IMR-90 (cell line): ENCODE data around the gene CDH15.

Experiments
- BHLHE40 ChIP-seq: fragments of 150-350 bp; IDR thresholded peaks from 2 replicates; pipeline ENCODE4 v1.6.1; 2016; ENCODE audit warnings: mild to moderate bottlenecking, low read depth, low read length
- CEBPB ChIP-seq: IDR thresholded peaks from 2 replicates; pipeline ENCODE4 v1.6.1; 2012; ENCODE audit warnings: low read depth, low read length, improper control_type of control experiment
- CTCF ChIP-seq: conservative IDR thresholded peaks from 2 replicates; pipeline ENCODE4 v1.5.1; 2012; ENCODE audit warnings: mild to moderate bottlenecking, low read depth, low read length, improper control_type of control experiment
- FOS ChIP-seq: fragments of 150-350 bp; IDR thresholded peaks from 2 replicates; pipeline ENCODE4 v1.6.1; 2016; ENCODE audit warnings: low read depth, low read length
- MAFK ChIP-seq: IDR thresholded peaks from 2 replicates; pipeline ENCODE4 v1.6.1; 2012; ENCODE audit warnings: low read depth, low read length, improper control_type of control experiment
- MAZ ChIP-seq: IDR thresholded peaks from 2 replicates; pipeline ENCODE4 v1.6.1; 2012; ENCODE audit warnings: low read depth, mild to moderate bottlenecking, low read length, improper control_type of control experiment, moderate library complexity, borderline replicate concordance
- MXI1 ChIP-seq: IDR thresholded peaks from 2 replicates; pipeline ENCODE4 v1.6.1; 2012; ENCODE audit warnings: low read depth, mild to moderate bottlenecking, low read length, moderate library complexity, borderline replicate concordance
- POLR2A ChIP-seq: IDR thresholded peaks from 2 replicates; pipeline ENCODE4 v1.6.1; 2012; ENCODE audit warnings: mild to moderate bottlenecking, low read depth, low read length
- RAD21 ChIP-seq: IDR thresholded peaks from 2 replicates; pipeline ENCODE4 v1.6.1; 2012; ENCODE audit warnings: low read length, improper control_type of control experiment
- RFX5 ChIP-seq: IDR thresholded peaks from 2 replicates; pipeline ENCODE4 v1.8.0; 2012; ENCODE audit warnings: low read depth, mild to moderate bottlenecking, low read length, moderate library complexity
- SMC3 ChIP-seq: fragments of 150-350 bp; IDR thresholded peaks from 2 replicates; pipeline ENCODE4 v1.6.1; 2016; ENCODE audit warnings: low read depth, mild to moderate bottlenecking, antibody characterized with exemption, low read length, moderate library complexity
- TF ChIP-seq, protein P1 (sequence below): fragments of 150-350 bp; IDR thresholded peaks from 2 replicates; pipeline ENCODE4 v1.6.1; 2016; ENCODE audit warnings: low read depth, mild to moderate bottlenecking, low read length, moderate library complexity, borderline replicate concordance
- TF ChIP-seq, protein P2 (sequence below): fragments of 150-350 bp; IDR thresholded peaks from 2 replicates; pipeline ENCODE4 v1.6.1; 2017; ENCODE audit warnings: mild to moderate bottlenecking, antibody characterized with exemption, low read length, low read depth

- TF ChIP-seq POLR2A, result no peak
- no peak for TF ChIP-seq CTCF
- no peak for TF ChIP-seq CEBPB
- no peak for TF ChIP-seq RAD21
- TF ChIP-seq, protein P1, sequence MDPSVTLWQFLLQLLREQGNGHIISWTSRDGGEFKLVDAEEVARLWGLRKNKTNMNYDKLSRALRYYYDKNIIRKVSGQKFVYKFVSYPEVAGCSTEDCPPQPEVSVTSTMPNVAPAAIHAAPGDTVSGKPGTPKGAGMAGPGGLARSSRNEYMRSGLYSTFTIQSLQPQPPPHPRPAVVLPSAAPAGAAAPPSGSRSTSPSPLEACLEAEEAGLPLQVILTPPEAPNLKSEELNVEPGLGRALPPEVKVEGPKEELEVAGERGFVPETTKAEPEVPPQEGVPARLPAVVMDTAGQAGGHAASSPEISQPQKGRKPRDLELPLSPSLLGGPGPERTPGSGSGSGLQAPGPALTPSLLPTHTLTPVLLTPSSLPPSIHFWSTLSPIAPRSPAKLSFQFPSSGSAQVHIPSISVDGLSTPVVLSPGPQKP, result no peak
- TF ChIP-seq, protein P2, sequence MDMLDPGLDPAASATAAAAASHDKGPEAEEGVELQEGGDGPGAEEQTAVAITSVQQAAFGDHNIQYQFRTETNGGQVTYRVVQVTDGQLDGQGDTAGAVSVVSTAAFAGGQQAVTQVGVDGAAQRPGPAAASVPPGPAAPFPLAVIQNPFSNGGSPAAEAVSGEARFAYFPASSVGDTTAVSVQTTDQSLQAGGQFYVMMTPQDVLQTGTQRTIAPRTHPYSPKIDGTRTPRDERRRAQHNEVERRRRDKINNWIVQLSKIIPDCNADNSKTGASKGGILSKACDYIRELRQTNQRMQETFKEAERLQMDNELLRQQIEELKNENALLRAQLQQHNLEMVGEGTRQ, result no peak
- TF ChIP-seq MXI1, result no peak
- no peak for TF ChIP-seq RFX5
- TF ChIP-seq MAFK, result no peak
- TF ChIP-seq FOS, result no peak
- no peak for TF ChIP-seq SMC3
- TF ChIP-seq BHLHE40, result no peak
- TF ChIP-seq MAZ, result no peak
These were observed 33.7 kb upstream of the CDH15 start for GRCh38 chr16:89137666-89138512.
